AG10803 (cell line): ENCODE data around the gene HDAC1.
A peak's percentile ranks its signal among the peaks of the same experiment; 100 is the strongest.

Experiments
- DNase-seq: peaks from one replicate; pipeline ENCODE4 v3.0.0; 2010; ENCODE audit warnings: low read depth
- H3K4me3 ChIP-seq: 2 replicates; pipeline ENCODE4 v1.5.1; 2011; ENCODE audit warnings: mild to moderate bottlenecking, low read length, control low read depth
- TF ChIP-seq, protein P1 (sequence below): conservative IDR thresholded peaks from 2 replicates; pipeline ENCODE4 v1.5.1; 2011; ENCODE audit warnings: mild to moderate bottlenecking, low read length, control low read depth, inconsistent platforms

HDAC1 gene

DNA sequence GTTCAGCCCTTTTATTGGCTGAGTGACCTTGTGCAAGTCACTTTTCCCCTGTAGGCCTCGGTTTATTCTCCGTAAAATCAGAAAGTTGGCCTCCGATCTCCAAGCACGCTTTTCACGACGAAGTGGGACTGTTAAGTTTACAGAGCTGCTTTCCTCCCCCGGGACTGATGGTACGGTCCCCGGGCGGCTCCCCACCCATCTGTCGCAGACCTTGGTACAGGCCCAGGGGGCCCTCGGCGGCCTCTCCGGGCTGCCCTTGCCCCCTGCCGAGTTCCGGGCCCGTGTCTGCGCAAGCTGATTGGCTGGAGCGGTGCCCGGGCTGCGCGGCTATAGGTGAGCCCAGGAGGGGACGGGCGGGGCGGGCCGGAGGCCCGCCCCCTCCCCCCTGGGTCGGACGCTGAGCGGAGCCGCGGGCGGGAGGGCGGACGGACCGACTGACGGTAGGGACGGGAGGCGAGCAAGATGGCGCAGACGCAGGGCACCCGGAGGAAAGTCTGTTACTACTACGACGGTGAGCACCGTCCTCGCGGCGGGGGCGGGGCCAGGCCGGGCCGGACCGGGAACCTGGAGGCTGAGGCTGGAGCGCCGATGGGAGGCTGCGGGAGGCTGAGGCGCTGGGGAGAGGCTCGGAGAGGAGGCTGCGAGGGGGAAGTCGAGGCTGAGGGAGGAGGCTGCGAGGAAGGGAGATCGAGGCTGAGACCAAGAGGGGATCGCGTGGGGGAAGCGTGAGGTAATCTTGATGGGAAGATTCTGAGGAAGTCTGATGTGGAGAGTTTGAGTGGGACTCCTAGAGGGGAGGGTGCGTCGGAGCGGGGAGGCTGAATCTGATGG lies at the start of gene HDAC1:
Gene HDAC1, plus strand, starts transcription at position 376 of the 831 bp plus-strand sequence. Its CDS starts 87 bp downstream, at position 463.
- TF ChIP-seq, protein P1, sequence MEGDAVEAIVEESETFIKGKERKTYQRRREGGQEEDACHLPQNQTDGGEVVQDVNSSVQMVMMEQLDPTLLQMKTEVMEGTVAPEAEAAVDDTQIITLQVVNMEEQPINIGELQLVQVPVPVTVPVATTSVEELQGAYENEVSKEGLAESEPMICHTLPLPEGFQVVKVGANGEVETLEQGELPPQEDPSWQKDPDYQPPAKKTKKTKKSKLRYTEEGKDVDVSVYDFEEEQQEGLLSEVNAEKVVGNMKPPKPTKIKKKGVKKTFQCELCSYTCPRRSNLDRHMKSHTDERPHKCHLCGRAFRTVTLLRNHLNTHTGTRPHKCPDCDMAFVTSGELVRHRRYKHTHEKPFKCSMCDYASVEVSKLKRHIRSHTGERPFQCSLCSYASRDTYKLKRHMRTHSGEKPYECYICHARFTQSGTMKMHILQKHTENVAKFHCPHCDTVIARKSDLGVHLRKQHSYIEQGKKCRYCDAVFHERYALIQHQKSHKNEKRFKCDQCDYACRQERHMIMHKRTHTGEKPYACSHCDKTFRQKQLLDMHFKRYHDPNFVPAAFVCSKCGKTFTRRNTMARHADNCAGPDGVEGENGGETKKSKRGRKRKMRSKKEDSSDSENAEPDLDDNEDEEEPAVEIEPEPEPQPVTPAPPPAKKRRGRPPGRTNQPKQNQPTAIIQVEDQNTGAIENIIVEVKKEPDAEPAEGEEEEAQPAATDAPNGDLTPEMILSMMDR = no peak
- DNase-seq = peak; percentile 92
- peak within 1 kb of the TSS; percentile 95 for H3K4me3 ChIP-seq

DNA sequence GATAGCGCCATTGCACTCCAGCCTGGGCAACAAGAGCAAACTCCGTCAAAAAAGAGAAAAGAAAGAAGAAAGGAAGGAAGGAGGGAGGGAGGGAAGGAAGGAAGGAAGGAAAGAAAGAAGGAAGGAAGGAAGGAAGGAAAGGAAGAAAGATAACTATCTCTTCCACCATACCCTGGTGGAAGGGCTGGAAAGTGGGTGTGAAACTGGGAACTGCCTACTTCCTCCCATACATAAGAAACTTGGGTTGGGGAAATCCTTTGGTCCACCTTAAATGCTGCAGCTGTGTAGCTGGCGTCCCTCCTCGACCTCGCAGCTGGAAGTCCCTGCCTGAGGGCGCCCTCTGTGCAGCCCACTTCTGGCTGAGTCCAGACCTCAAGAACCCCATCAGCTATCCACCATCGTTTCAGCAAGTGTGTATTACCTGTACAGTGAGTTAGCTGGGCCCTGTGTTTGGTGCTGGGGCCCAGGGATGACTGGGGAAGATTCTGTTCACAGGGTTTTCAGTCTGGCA lies 49.5 kb upstream of the HDAC1 start:
- TF ChIP-seq, protein P1 = no peak
- peak; percentile 32 for DNase-seq
- H3K4me3 ChIP-seq = peak overlapping the region; percentile 31

- no peak within 1 kb of the TSS for H3K4me3 ChIP-seq
- peak; percentile 94 for DNase-seq
- TF ChIP-seq, protein P1 = peak; percentile 7; the same call in 1 of the 2 replicates
Measured at GRCh38 chr1:32246888-32247273, 45.0 kb upstream of the HDAC1 start, which contains the start of gene FAM167B. Gene FAM167B (plus strand): TSS chr1:32247222. CDS start chr1:32247422, 200 bp downstream.

DNA sequence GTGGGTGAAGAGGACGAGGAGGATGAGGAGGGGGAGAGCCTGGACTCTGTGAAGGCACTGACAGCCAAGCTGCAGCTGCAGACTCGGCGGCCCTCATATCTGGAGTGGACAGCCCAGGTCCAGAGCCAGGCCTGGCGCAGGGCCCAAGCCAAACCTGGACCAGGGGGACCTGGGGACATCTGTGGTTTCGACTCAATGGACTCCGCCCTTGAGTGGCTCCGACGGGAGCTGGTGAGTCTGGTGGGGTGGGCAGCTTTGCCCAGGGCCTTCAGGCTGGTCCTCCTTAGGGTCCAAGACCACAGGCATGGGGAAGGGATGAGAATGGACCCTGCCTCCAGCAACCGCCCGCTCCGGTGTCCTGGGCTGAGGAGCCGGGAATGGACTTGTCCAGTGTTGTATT lies 44.4 kb upstream of the HDAC1 start:
- no peak overlapping the region for H3K4me3 ChIP-seq
- DNase-seq = no peak

DNA sequence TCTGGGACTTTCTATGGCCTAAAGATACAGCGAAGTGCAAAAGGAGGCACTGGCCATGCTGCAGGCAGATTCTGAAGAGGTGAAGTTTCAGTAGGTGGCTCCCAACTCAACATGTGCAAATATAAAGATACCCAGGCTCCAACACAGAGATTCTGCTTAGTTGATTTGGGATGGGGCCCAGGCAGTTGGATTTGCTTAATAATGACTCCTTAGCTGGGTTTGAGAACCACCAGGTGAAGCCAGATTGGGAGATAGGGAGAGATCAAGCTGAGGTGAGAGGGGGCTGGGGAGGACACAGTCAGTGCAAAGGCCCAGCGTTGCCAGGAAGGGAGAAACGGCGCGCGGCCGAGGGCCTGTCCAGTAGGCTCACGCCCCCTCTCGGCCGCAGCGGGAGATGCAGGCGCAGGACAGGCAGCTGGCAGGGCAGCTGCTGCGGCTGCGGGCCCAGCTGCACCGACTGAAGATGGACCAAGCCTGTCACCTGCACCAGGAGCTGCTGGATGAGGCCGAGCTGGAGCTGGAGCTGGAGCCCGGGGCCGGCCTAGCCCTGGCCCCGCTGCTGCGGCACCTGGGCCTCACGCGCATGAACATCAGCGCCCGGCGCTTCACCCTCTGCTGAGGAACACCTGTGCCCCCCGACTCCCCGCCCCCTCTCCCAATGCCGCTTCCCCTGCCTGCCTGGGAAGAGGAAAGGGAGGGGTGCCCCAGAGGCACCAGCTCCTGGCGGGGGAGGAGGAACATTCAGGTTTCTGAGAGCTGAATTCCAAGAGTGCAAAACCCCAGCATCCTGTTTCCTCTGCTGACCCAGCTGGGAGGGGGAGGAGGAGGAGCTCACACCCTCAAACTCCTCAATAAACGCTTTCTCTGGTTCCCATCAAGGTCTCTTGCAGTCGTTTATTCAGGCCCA lies 43.6 kb upstream of the HDAC1 start:
- H3K4me3 ChIP-seq = no peak overlapping the region
- TF ChIP-seq, protein P1 = peak; percentile 65
- DNase-seq = peak; percentile 57

More for the DNA sequence above, 44.4 kb upstream of the HDAC1 start:
- TF ChIP-seq, protein P1 = no peak

DNA sequence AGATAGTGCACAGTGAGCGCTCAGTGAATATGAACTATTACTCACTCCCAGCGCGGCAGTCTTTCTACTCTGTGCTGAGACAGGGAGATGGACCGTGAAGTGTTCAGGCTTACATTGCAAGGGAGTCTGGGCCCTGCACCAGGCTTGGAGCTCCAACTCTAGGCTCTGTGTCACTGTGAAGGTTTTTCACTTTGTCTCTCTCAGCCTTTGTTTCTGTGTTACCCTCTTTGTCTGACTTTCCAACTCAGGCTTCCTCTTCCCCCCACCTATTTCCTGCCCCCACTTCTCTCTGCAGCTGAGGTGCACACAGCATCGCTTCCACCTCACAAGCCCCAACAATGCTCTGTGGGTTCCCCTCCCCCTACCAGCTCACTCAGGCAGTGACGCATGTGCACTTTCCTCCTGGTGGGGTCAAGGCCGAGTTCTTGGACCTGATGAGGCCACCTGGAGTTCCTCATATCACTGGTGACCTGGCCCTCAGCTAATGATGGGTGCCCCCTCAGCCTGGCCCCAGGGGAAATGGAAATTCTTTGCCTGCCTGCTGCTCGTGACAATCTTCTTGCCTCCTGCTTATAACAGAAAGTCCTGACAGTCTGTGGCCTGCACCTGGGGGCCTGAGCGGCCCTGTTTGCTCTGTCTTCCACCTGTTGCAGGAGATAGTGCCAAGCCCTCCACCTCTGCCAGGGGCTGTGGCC lies 41.9 kb upstream of the HDAC1 start:
- DNase-seq = no peak
- TF ChIP-seq, protein P1 = no peak
- H3K4me3 ChIP-seq = no peak overlapping the region
